ENCODE results near the gene FLOT2. TPM values are rescaled to one million over a fixed set of nuclear protein-coding genes. Genes with fewer than 3 reads are reported as not detected.
A peak's percentile ranks its signal among the peaks of the same experiment; 100 is the strongest.
"Not testable (repeated sequence)": the region's sequence is repeated elsewhere in the genome, so short reads cannot be mapped to it uniquely, and the experiment has no call there.

Gene FLOT2
- total and polyA plus RNA-seq, 7 donors = 30.4 to 81.1 (median 40.8) TPM

GRCh38 chr17:28878981-28879380 is 18.6 kb downstream of the FLOT2 start:
- intact Hi-C loops (cut with DNase I) = no loop called here
- 79 to 84% (median 82%) methylated on average over 4 of the region's 4 CpGs for WGBS, 3 donors

DNA sequence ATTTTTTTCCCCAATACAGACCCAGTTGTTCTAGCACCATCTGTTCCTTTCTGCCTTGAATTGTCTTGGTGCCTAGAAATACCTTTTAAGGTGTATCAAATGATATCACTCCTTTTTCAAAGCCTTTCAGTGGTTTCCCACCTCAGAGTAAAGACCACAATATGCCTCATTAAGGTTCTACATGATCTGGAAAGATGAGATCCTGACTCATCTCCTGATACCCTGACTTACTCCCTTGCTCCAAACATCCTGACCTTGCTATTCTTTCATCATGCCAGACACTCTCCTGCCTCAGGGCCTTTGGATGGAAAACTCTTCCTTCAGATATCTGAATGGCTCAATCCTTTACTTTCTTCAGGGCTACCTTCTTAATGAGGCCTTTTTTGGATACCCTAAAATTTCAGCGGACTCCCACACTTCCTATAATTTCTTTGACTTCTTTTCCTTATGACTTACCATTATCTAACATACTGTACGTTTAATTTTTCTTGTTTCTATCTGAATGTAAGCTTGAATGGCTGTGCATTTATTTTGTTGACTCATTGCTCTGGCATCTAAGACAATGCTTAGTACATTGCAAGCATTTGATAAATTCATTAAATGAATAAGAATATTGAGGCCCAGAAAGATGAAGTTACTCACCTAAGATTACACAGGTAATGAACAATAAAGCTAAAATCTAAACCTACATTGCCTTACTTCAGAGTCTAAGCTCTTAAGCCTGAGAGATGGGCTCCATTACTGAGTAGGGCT is 19.2 kb downstream of the FLOT2 start:
- WGBS, 3 donors = 89 to 94% (median 92%) methylated on average over 2 of the region's 2 CpGs
- no peak for ATAC-seq
- H3K4me3 ChIP-seq = no peak overlapping the region
- no peak overlapping the region for H3K27ac ChIP-seq
- TF ChIP-seq, protein P1, sequence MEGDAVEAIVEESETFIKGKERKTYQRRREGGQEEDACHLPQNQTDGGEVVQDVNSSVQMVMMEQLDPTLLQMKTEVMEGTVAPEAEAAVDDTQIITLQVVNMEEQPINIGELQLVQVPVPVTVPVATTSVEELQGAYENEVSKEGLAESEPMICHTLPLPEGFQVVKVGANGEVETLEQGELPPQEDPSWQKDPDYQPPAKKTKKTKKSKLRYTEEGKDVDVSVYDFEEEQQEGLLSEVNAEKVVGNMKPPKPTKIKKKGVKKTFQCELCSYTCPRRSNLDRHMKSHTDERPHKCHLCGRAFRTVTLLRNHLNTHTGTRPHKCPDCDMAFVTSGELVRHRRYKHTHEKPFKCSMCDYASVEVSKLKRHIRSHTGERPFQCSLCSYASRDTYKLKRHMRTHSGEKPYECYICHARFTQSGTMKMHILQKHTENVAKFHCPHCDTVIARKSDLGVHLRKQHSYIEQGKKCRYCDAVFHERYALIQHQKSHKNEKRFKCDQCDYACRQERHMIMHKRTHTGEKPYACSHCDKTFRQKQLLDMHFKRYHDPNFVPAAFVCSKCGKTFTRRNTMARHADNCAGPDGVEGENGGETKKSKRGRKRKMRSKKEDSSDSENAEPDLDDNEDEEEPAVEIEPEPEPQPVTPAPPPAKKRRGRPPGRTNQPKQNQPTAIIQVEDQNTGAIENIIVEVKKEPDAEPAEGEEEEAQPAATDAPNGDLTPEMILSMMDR (IDR thresholded peaks at IDR 0.05) = no peak
- intact Hi-C loops (cut with DNase I) = no loop called here
- H3K27me3 ChIP-seq (ENCODE audit: insufficient read depth in 3 of 3, low read length in 2 of 3) = no peaks in the 10 kb centered on the region
- H3K36me3 ChIP-seq (ENCODE audit: insufficient read depth in 1 of 2, low read depth in 1 of 2) = peaks cover 5 to 49% of the 10 kb centered on the region in 2 donors
- H3K4me1 ChIP-seq = no peaks in the 10 kb centered on the region
- no peak for DNase-seq
- H3K9me3 ChIP-seq = no peaks in the 10 kb centered on the region

More at GRCh38 chr17:28878981-28879380, 18.6 kb downstream of the FLOT2 start:
- Histone ChIP-seq H3K9me3 (no peaks in the 10 kb centered on the region), H3K4me3 (no peak overlapping the region), H3K4me1 (no peaks in the 10 kb centered on the region), H3K27me3 (ENCODE audit: insufficient read depth in 3 of 3, low read length in 2 of 3) (no peaks in the 10 kb centered on the region), H3K36me3 (ENCODE audit: insufficient read depth in 1 of 2, low read depth in 1 of 2) (peaks cover 5 to 55% of the 10 kb centered on the region in 2 donors), H3K27ac (no peak overlapping the region)
- TF ChIP-seq, protein P1 (IDR thresholded peaks at IDR 0.05) = peak; percentile 30
- DNase-seq (no peak), ATAC-seq (peak; percentile 51 to 76 (median 60))

GRCh38 chr17:28877150-28877711 is 20.3 kb downstream of the FLOT2 start:
- H3K27me3 ChIP-seq (ENCODE audit: insufficient read depth in 3 of 3, low read length in 2 of 3); H3K27ac ChIP-seq; ATAC-seq; intact Hi-C loops (cut with DNase I); H3K4me3 ChIP-seq; H3K9me3 ChIP-seq; H3K4me1 ChIP-seq; DNase-seq: not testable (repeated sequence)
- H3K36me3 ChIP-seq (ENCODE audit: insufficient read depth in 1 of 2, low read depth in 1 of 2) = peaks cover 5 to 38% of the 10 kb centered on the region in 2 donors
- 90 to 94% (median 94%) methylated on average over 6 of the region's 6 CpGs for WGBS, 3 donors

- intact Hi-C loops (cut with DNase I) = no loop called here
- ATAC-seq (no peak), DNase-seq (peak in 1 of 2 donors; percentile 13)
- peaks cover 0 to 25% of the 10 kb centered on the region in 2 donors for H3K36me3 ChIP-seq (ENCODE audit: insufficient read depth in 1 of 2, low read depth in 1 of 2)
- no peaks in the 10 kb centered on the region for H3K4me1 ChIP-seq
- no peaks in the 10 kb centered on the region for H3K9me3 ChIP-seq
- no peak overlapping the region for H3K27ac ChIP-seq
- TF ChIP-seq, protein P1 (IDR thresholded peaks at IDR 0.05) = no peak
- no peak overlapping the region for H3K4me3 ChIP-seq
- no peaks in the 10 kb centered on the region for H3K27me3 ChIP-seq (ENCODE audit: insufficient read depth in 3 of 3, low read length in 2 of 3)
- 25 to 39% (median 38%) methylated on average over 1 of the region's 1 CpG for WGBS, 3 donors
Observed at GRCh38 chr17:28875848-28876550, 21.5 kb downstream of the FLOT2 start.

DNA sequence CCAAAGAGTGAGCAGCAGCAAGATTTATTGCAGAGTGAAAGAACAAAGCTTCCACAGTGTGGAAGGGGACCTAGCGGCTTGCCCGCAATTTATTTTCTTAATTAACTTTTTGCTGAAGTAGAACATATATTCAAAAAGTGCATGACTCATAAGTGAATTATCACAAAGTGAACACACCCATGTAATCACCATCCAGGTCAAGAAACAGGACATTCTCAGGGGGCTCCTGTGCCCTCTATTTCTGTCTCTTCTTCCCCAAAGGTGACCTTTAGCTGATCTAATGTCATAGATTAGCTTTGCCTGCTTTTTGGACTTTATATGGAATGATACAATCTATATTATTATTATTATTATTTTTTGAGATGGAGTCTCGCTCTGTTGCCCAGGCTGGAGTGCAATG is 22.8 kb downstream of the FLOT2 start:
- intact Hi-C loops (cut with DNase I) = no loop called here

More for the DNA sequence above, 22.8 kb downstream of the FLOT2 start:
- no peak for DNase-seq
- H3K4me3 ChIP-seq = no peak overlapping the region
- H3K27me3 ChIP-seq (ENCODE audit: insufficient read depth in 3 of 3, low read length in 2 of 3) = no peaks in the 10 kb centered on the region
- 57 to 66% (median 59%) methylated on average over 3 of the region's 3 CpGs for WGBS, 3 donors
- peaks cover 0 to 13% of the 10 kb centered on the region in 2 donors for H3K36me3 ChIP-seq (ENCODE audit: insufficient read depth in 1 of 2, low read depth in 1 of 2)
- no peak overlapping the region for H3K27ac ChIP-seq
- TF ChIP-seq, protein P1 (IDR thresholded peaks at IDR 0.05) = no peak
- no peaks in the 10 kb centered on the region for H3K4me1 ChIP-seq
- no peaks in the 10 kb centered on the region for H3K9me3 ChIP-seq
- ATAC-seq = no peak

Measured in psoas muscle (tissue), 8 donors.